ENCODE results near the gene ATP5MC3. TPM values are rescaled to one million over a fixed set of nuclear protein-coding genes. Genes with fewer than 3 reads are reported as not detected.

ATP5MC3 gene
- total and polyA plus RNA-seq, 10 of the 15 experiments (the other 5 are each of a cell fraction or from before 2014, with no cell fraction given), result 308 to 1,196 (median 550) TPM

DNA sequence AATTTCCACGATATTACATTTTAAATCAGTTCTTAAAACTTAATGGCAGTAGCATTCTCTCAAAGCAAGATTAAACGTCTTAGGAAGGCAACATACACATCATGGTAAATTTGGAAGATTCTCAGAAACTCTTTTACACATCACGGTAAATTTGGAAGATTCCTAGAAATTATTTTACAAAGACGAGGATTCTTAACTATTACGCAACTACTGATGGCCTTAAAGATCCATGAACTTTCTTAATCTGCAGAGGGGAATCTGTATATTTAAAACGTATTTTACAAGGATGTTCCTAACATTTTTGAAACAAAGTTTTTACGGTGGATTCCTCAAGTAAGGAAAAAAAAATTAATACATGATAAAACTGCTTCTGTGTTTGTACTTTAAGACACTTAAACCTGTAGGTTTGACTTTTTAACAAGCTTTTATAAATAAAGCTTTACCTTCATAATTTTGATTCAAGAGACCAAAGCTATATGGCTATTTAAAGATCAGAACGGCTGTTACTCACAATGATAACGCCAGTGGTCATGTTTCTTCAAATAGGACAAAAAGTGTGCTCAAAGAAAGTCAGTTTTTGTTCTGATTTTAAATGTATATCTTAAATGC, 15.2 kb downstream of the ATP5MC3 start:
- BruUV-seq (replicated peaks), result no TSS peak
- intact Hi-C loops (cut with micrococcal nuclease; ENCODE audit: unreplicated experiment), result no loop called here
- ChIA-PET SMC1A (ENCODE audit: uncharacterized antibody, unreplicated experiment) (interaction anchor here (1.0 to 1.9 kb wide), 4 partner anchors 13 to 30 kb away, joined by 3 to 15 read pairs (median 6); no protein-coding TSS in a partner anchor), CTCF (interaction anchor here (1.2 to 2.6 kb wide), 5 partner anchors 12 to 61 kb away, joined by 4 to 12 read pairs (median 7); no protein-coding TSS in a partner anchor), RAD21 (ENCODE audit: unreplicated experiment) (interaction anchor here (1.2 to 1.5 kb wide), 2 partner anchors 29 to 60 kb away, joined by 3 to 5 read pairs; no protein-coding TSS in a partner anchor), POLR2A (interaction anchor here (0.9 to 2.1 kb wide), 5 partner anchors 11 to 62 kb away, joined by 3 to 7 read pairs (median 4); partner anchors contain the start of gene ATP5MC3)
- DNase-seq (ENCODE audit: low read depth, low spot score), result no peak
- Histone ChIP-seq H3K4me3 (peak overlapping the region; percentile 93), H3K4me2 (ENCODE audit: control insufficient read depth, insufficient read depth) (peak overlapping the region; percentile 53), H2AFZ (ENCODE audit: control insufficient read depth, low read depth, low read length) (no peak overlapping the region), H3K79me2 (ENCODE audit: control insufficient read depth, insufficient read depth, low read length) (peaks cover 65% of the 10 kb centered on the region), H3K27me3 (replicated peaks in 1 of 2; ENCODE audit: control insufficient read depth in 2 of 2, insufficient read depth in 2 of 2, low read length in 1 of 2) (no peaks in the 10 kb centered on the region), H3K9ac (ENCODE audit: control insufficient read depth, insufficient read depth, low read length) (peak overlapping the region; percentile 92), H3K36me3 (ENCODE audit: control insufficient read depth in 2 of 2, insufficient read depth in 2 of 2, low read length in 1 of 2) (peaks cover 0 to 2% of the 10 kb centered on the region in 2 experiments; a peak in 1 of 4 replicates), H4K20me1 (ENCODE audit: control insufficient read depth, insufficient read depth) (no peaks in the 10 kb centered on the region), H3K4me1 (ENCODE audit: control insufficient read depth, insufficient read depth, low read length) (peaks cover 3% of the 10 kb centered on the region; the same call in 1 of the 2 replicates), H3K27ac (ENCODE audit: control insufficient read depth, insufficient read depth) (peak overlapping the region; percentile 95; the same call in 1 of the 2 replicates), H3K9me3 (replicated peaks; ENCODE audit: control insufficient read depth, insufficient read depth, low read length) (no peaks in the 10 kb centered on the region; the same call in 1 of the 3 replicates)
- TF ChIP-seq, protein P1, sequence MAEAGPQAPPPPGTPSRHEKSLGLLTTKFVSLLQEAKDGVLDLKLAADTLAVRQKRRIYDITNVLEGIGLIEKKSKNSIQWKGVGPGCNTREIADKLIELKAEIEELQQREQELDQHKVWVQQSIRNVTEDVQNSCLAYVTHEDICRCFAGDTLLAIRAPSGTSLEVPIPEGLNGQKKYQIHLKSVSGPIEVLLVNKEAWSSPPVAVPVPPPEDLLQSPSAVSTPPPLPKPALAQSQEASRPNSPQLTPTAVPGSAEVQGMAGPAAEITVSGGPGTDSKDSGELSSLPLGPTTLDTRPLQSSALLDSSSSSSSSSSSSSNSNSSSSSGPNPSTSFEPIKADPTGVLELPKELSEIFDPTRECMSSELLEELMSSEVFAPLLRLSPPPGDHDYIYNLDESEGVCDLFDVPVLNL (IDR thresholded peaks at IDR 0.05; ENCODE audit: low read depth, low read length), result no peak
- TF ChIP-seq TBL1XR1 (IDR thresholded peaks at IDR 0.05; ENCODE audit: low read depth, low read length) (no peak), POLR2A (IDR thresholded peaks at IDR 0.05; ENCODE audit: low read depth, low read length) (no peak), ZBED1 (IDR thresholded peaks at IDR 0.05; ENCODE audit: borderline replicate concordance) (no peak), SPI1 (IDR thresholded peaks at IDR 0.05; ENCODE audit: borderline replicate concordance, insufficient read depth, low read depth, low read length) (no peak), ETV6 (conservative IDR thresholded peaks at IDR 0.05 in 1 of 2, IDR thresholded peaks at IDR 0.05 in 1 of 2; ENCODE audit: borderline replicate concordance in 1 of 2, low read depth in 1 of 2) (no peak), PKNOX1 (IDR thresholded peaks at IDR 0.05) (no peak)
- TF ChIP-seq, protein P2, sequence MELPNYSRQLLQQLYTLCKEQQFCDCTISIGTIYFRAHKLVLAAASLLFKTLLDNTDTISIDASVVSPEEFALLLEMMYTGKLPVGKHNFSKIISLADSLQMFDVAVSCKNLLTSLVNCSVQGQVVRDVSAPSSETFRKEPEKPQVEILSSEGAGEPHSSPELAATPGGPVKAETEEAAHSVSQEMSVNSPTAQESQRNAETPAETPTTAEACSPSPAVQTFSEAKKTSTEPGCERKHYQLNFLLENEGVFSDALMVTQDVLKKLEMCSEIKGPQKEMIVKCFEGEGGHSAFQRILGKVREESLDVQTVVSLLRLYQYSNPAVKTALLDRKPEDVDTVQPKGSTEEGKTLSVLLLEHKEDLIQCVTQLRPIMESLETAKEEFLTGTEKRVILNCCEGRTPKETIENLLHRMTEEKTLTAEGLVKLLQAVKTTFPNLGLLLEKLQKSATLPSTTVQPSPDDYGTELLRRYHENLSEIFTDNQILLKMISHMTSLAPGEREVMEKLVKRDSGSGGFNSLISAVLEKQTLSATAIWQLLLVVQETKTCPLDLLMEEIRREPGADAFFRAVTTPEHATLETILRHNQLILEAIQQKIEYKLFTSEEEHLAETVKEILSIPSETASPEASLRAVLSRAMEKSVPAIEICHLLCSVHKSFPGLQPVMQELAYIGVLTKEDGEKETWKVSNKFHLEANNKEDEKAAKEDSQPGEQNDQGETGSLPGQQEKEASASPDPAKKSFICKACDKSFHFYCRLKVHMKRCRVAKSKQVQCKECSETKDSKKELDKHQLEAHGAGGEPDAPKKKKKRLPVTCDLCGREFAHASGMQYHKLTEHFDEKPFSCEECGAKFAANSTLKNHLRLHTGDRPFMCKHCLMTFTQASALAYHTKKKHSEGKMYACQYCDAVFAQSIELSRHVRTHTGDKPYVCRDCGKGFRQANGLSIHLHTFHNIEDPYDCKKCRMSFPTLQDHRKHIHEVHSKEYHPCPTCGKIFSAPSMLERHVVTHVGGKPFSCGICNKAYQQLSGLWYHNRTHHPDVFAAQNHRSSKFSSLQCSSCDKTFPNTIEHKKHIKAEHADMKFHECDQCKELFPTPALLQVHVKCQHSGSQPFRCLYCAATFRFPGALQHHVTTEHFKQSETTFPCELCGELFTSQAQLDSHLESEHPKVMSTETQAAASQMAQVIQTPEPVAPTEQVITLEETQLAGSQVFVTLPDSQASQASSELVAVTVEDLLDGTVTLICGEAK (IDR thresholded peaks at IDR 0.05; ENCODE audit: borderline replicate concordance), result peak; percentile 64
- FAIRE-seq, result no peak
- ATAC-seq, result no peak
- in situ Hi-C loops (cut with MboI), result no loop called here
- WGBS (ENCODE audit: insufficient coverage, insufficient replicate concordance, low lambda C conversion rate, missing lambda C conversion rate), result 59% methylated on average over 9 of the region's 9 CpGs
